NCI-H187 (cell line): ENCODE measurements around the gene CCPG1.
"Not testable (repeated sequence)": the region's sequence is repeated elsewhere in the genome, so short reads cannot be mapped to it uniquely, and the experiment has no call there.

Source experiments
- DNase-seq, 2 experiments: peaks; one replicate each; lab custom pipeline; 2025; lab: John Stamatoyannopoulos, UW

CCPG1 gene, protein sequence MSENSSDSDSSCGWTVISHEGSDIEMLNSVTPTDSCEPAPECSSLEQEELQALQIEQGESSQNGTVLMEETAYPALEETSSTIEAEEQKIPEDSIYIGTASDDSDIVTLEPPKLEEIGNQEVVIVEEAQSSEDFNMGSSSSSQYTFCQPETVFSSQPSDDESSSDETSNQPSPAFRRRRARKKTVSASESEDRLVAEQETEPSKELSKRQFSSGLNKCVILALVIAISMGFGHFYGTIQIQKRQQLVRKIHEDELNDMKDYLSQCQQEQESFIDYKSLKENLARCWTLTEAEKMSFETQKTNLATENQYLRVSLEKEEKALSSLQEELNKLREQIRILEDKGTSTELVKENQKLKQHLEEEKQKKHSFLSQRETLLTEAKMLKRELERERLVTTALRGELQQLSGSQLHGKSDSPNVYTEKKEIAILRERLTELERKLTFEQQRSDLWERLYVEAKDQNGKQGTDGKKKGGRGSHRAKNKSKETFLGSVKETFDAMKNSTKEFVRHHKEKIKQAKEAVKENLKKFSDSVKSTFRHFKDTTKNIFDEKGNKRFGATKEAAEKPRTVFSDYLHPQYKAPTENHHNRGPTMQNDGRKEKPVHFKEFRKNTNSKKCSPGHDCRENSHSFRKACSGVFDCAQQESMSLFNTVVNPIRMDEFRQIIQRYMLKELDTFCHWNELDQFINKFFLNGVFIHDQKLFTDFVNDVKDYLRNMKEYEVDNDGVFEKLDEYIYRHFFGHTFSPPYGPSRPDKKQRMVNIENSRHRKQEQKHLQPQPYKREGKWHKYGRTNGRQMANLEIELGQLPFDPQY

DNA sequence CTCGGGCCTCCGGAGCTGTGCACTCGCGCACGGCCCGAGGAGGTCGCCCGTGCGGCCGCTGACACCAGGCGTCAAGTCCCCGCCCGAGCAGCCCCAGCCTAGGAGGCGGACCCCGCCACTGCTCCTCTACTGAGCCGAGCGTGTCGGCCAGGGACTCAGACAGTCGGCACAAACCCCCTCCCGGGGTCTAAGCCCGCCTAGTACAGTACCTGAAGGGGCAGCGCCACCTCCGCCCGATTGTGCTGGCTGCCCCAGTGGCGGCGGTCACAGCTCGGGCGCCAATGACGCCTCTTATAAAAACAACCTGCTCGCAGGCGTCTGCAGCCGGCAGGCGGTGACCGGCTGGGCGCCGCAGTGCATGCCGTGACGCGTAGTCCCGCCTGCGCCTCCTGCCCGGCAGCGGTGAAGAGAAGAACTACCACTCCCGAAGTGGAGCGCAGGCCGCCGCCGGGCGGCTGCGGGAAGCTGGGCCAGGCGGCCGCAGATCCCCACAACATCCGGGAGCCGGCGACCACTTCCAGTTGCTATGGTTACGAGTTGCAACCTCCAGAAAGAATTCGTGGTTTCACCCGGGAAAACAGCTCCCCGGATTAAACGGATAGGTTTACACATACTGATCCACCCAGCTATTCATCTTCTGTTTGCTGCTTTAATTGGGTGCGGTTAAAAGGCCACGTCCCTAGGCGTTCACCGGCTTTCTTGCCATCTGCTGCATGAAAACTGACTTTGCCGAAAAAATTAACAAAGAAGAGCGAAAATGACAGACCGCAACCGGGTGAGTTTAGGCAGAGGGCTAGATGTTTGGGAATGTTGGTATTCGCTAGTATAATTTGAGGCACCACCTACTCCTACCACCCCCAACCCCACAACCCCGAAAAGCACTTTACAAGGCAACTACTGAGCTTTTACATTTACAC is at the start of gene CCPG1, which contains the start of gene PIERCE2:
Gene CCPG1 (minus strand): TSS at position 348 of the 917 bp plus-strand sequence. CDS start 18,935 bp downstream, outside the sequence.
Gene PIERCE2 (plus strand): TSS at position 484 of the 917 bp plus-strand sequence. CDS start 274 bp downstream, at position 758.
- peak; percentile 47 to 86 for DNase-seq

DNA sequence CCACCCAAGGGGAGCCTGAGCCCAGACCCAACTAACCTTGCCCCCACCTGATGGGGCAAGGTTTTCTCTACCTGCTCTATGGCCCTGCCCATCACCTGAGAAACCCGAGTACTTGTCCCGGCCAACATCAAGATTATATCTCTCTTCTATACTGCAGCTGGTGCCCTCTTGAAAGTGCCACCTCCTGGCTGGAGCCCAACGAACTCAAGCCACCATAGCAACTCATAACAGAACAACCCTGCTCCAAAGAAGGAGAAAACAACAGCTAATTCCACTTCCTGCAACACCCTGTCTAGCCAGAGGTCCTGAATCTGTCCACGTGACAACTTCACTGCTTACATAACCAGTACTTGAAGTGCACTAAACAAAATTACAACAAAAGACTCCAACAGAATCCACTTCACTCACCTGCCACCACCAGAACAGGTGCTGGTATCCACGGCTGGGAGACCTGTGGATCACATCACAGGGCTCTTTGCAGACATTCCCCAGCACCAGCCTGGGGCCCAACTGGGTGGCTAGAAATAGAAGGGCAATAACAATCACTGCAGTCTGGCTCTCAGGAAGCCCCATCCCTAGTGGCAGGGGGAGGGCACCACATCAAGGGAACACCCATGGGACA is 49.4 kb upstream of the CCPG1 start:
- DNase-seq = peak; percentile 4 to 30

DNA sequence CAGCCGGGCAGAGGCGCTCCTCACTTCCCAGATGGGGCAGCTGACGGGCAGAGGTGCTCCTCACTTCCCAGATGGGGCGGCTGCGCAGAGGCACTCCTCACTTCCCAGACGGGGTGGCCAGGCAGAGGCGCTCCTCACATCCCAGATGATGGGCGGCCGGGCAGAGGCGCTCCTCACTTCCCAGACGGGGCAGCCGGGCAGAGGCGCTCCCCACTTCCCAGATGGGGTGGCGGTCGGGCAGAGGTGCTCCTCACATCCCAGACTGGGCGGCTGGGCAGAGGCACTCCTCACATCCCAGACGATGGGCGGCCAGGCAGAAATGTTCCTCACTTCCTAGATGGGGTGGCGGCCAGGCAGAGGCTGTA is 38.9 kb upstream of the CCPG1 start:
- DNase-seq = not testable (repeated sequence)

DNA sequence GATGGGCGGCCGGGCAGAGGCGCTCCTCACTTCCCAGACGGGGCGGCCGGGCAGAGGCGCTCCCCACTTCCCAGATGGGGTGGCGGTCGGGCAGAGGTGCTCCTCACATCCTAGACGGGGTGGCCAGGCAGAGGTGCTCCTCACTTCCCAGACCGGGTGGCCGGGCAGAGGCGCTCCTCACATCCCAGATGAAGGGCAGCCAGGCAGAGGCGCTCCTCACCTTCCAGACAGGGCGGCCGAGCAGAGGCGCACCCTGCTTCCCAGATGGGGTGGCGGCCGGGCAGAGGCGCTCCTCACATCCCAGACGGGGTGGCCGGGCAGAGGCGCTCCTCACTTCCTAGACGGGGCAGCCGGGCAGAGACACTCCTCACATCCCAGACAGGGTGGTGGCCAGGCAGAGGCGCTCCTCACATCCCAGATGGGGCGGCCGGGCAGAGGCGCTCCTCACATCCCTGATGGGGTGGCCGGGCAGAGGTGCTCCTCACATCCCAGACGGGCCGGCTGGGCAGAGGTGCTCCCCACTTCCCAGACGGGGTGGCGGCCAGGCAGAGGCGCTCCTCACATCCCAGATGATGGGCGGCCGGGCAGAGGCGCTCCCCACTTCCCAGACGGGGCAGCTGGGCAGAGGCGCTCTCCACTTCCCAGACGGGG is 38.3 kb upstream of the CCPG1 start:
- DNase-seq = not testable (repeated sequence)

DNA sequence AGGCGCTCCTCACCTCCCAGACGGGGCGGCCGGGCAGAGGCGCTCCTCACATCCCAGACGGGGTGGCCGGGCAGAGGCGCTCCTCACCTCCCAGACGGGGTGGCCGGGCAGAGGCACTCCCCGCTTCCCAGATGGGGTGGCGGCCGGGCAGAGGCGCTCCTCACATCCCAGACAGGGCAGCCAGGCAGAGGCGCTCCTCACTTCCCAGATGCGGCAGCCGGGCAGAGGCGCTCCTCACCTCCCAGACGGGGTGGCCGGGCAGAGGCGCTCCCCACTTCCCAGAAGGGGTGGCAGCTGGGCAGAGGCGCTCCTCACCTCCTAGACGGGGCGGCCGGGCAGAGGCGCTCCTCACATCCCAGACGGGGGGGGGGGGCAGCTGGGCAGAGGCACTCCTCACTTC is 37.8 kb upstream of the CCPG1 start:
- DNase-seq = not testable (repeated sequence)

DNA sequence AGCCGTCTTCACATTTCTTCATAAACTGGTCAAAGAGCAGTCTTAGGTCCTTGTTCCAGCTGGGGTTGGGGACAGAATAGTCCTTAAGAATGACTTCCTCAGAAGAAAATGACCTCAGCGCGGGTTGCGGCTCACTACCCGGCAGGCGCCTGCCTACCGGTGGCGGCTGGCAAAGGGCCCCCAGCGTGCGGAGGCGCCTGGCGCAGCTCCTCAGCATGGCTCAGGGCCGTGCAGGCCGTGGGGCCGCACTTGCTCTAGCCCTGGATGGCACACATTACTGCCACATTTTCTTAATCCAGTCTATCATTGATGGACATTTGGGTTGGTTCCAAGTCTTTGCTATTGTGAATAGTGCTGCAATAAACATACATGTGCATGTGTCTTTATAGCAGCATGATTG is 35.0 kb upstream of the CCPG1 start:
- not testable (repeated sequence) for DNase-seq

DNA sequence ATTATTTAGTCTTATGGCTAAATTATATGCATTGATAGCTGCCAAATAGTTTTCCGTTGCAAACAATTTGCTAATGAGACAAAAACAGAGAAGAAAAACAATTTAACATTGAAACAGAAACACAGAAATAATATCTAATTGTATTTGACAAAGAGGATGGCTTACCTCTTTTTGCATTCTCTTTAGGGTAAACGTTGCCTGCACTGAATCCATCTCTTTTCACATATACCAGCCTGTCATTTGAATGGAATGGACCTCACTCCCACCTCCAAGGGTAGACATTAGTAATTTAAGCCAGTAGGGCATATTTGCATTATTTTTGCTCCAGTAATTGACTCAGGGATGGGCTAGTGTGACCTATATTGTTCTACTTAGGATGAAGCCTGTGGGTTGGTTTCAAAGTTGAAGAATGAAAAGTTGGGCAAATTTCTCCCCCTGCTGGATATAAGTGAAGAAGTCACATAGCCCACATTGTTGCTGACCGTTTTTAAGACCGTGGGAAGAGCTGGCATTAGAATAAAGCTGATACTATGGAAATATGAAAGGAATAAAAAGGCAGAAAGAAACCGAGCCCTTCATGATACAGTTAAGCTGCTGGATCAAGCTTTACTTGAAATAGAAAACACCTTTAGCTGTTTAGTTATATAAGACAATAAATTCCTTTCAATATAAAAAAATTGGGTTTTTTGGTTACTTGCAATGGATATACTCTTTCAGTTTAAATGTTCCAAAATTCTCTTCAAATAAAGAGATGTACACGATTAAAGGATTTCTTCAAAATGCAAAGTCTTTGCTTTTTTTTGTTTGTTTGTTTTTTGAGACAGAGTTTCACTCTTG is 27.0 kb upstream of the CCPG1 start:
- no peak for DNase-seq

DNA sequence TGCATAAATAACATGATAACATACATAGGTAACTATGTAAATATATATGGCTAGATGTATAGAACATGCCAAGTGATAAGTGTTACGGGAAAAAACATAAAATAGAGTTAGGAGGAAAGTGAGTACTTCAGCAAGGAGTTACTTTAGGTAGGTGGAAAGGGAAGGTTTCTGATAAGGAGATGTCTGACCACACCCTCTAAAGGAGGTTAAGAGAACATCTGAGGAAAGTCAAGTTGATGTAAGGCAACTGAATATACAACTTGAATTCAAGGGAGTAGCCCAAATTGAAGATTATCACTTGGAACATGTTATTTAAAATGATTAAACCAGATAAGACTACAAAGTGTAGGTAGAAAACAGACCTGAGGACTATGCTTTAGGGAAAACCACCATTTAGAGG is 13.9 kb upstream of the CCPG1 start:
- DNase-seq = no peak

DNA sequence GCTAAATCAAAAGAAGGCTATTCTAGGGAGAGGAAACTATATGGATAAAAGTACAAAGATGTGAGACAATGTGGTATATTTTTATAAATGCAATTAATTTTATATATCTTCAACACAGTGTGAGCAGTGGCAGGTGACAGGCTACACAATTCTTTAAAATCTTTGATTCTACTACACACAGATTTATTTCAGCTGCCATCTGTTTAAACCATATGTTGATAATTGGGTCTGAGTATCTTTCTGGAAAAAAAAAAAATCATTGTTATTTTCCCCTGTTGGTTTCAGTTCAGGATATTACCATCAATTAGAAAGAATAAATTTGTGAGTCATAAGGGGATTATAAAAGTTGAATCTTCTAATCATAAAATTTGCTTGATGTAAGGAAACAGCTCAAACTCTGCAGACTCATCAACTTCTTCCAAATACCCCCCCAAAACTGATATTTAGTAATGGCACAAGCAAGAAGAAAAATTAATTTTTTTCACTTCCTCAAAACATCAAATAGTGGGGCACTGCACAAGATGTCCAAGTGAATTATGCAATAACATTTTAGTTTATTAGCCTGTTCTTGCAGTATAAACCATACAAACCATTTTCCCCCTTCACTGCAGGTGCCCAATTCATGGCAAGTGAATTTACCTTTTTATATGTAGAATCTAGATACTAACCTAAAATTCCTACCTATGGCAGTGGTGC is 12.2 kb upstream of the CCPG1 start:
- DNase-seq = no peak

DNA sequence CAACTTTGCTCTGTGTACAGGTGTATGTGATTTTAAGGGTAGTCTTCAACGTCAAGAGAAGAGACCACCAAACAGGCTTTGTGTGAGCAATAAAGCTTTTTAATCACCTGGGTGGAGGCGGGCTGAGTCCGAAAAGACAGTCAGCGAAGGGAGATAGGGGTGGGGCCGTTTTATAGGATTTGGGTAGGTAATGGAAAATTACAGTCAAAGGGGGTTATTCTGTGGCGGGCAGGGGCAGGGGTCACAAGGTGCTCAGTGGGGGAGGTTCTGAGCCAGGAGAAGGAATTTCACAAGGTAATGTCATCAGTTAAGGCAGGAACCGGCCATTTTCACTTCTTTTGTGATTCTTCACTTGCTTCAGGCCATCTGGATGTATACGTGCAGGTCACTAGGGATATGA is 9.5 kb upstream of the CCPG1 start:
- DNase-seq = not testable (repeated sequence)

DNA sequence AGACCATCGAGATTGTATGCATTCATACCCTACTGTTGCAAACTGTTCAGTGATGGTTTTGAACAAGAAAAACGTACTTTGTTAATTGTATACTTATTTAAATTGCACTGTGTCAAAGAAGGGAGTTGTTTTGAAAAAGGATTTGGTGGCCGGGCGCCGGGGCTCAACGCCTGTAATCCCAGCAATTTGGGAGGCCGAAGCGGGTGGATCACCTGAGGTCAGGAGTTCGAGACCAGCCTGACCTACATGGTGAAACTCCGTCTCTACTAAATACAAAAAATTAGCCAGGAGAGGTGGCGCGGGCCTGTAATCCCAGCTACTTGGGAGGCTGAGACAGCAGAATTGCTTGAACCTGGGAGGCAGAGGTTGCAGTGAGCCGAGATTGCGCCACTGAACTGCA is 817 bp upstream of the CCPG1 start:
- not testable (repeated sequence) for DNase-seq

DNA sequence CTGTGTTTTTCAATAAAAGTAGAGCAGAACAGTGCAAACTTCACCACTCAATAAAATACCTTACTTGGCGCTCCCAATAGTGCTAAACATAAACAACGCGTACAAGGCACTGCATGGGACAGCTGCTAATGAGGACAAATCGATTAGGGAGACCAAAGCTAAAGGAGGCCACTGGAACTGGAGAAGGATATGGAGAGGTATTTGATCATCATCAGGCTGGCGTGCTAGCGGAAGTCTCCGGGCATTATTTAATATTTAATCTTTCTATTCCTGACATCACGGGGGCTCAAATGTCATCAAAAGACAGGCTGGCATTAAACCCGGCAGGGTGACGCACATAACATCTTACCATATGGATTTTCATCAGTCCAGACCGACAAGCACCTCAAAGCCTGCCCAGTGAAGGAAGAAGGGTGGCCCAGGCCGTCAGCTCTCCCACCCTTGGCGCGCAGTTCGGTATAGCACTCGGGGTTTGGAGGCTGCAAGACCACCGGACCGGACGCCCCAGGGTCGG is 604 bp downstream of the CCPG1 start:
- DNase-seq = peak in 1 of 2 experiments; percentile 16

DNA sequence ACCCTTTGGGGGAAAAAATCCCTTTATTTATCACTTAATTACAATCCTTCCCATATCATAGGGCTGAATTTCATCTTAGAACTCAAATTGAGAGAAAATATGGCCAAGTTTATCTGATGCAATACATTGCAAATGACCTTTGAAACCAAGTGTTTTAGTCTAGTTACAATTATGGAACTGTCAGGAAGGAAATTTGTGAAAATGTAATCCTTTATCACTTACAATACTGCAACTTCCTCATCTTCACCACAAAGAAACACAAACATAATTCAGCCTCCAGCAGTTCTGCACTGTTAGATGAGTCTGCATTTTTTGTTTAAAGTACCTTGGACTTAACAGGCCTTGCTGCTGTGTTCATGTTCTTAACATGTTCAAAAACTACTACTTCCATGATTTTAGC is 4.6 kb downstream of the CCPG1 start:
- no peak for DNase-seq

DNA sequence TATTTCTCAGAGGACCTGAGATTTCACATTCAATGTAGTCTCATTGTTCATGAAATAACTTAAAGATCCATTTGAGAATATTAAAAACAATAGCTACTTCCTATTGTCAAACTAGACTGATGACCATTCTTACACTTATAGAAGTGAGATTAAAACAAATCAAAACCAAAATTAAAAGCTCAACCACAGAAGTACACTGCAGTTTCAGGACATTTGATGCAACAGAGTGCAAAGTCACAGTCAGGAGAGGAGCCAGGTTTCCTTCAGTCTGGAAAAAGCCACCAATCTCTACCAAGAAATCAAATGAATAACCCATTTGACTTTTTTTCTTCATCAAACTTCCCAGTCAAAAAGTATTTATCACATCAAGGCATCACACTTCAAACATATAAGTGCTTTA is 5.5 kb downstream of the CCPG1 start:
- no peak for DNase-seq

DNA sequence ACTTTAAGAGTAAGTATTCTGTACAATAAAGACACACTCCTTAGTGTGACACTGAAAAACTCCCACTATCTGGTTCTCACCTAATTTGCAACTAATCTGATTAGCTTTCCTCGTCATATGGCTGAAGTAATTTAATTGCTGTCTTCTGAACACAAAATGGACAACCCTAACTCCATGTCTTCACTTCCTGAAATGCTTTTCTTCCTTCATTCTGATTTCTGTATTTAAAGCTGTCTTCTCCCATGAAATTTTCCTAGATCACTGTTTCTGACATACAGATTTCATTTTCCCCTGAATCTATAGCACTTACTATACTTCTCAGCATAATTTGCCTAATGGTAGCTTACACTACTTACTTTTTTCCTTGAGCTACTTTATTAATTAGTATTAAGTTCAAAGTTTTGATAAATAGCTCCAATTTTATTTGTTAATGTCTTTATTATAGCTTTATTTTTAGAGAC is 6.3 kb downstream of the CCPG1 start:
- no peak for DNase-seq

DNA sequence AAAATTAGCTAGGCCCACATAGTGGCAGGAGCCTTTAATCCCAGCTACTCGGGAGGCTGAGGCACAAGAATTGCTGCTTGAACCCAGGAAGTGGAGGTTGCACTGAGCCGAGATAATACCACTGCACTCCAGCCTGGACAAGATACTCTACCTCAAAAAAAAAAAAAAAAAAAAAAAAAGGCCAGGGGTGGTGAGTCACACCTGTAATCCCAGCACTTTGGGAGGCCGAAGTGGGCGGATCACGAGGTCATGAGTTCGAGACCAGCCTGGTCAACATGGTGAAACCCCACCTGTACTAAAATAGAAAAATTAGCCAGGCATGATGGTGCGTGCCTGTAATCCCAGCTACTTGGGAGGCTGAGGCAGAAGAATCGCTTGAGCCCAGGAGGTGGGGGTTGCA is 8.1 kb downstream of the CCPG1 start:
- not testable (repeated sequence) for DNase-seq

DNA sequence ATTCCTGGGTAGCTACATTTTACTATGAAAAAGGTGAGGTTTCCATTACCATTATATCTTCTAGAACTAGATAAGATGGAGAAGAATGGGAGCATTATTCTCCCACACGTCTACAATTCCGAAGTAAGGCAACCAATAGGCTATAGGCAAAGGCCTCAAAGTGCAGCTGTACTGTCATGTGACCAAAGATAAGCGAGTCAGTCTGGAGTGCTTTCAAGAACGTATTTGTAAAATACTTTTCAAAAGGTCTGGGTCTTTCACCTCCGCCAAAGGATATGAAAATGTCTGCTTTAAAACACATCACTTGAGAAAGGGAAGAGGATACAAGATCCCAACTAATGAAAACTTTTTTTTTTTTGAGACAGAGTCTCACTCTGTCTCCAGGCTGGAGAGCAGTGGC is 9.9 kb downstream of the CCPG1 start:
- DNase-seq = no peak

DNA sequence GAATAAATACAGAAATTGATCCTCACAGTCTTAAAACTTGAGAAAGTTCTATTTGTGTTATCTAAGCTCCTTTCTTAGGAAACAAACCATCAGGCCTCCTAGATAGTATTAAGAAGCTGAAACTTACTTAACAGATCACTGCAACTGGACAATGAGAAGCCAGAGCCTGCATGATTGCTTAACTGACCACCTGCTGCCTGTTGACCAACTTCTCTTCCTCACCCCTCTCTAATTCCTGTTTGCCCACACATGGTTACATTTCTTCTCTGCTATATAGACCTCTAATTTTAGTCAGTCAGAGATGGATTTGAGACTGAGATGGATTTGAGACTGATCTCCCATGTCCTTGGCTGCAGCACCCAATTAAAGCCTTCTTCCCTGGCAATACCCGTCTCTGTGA is 13.5 kb downstream of the CCPG1 start:
- no peak for DNase-seq

DNA sequence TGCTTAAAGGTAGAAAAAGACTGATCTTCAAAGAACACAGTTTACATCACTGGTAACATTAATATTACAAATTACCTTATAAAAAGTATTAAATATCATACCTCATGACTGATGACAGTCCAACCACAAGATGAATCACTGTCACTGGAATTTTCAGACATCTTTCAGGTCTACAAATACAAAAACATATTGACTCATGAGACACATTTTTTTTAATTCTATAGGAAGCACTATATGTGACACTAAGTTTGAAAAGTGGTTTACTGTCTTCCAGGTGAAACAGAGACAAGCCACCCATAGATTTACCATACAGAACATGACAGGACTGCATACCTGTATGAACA is 18.9 kb downstream of the CCPG1 start:
- no peak for DNase-seq
